ENCODE results near the gene VPS41.

Gene VPS41

DNA sequence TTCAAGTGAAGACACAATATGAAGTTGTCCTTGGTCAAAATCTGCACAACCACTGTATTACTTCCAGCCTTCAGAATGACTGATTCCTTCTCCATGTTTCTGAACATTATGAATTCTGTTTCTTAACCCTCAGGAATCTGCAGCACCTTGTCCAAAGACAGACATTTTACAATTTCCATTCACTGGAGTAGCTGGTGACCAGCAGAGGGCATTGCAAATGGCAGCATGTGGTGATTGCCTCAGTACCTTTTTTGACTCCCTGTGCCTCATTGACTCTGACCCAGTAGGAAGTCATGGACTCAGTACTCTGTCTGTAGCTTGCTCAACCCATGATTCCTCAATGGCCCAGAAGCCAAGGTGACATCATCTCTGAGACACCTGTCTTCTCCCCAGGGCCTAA is 879 bp upstream of the VPS41 start:
- DNase-seq: no peak
- in situ Hi-C loops (cut with MboI; ENCODE audit: low pct_unique_long_range_greater_than_20kb, low sequenced_read_pairs): no loop called here

DNA sequence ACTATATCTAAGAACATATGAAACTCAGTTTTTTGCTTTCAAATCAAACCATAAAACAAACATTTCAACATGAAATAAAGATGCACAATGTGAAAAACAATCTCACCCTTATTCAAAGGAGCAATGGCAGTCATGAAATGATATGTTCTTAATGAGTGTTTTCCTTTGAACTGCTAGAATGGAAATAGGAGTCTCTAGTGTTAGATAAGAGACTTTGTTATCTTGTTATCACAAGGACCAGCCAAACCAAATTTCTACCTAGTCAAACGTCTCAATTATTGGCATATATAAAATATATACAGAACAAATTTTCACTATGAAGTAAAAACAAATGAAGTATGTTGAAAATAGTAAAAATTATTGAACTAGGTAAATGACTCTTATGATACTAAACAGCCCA is 1.2 kb downstream of the VPS41 start:
- no peak for DNase-seq
- in situ Hi-C loops (cut with MboI; ENCODE audit: low pct_unique_long_range_greater_than_20kb, low sequenced_read_pairs): no loop called here

- peak; percentile 14 for DNase-seq
- in situ Hi-C loops (cut with MboI; ENCODE audit: low pct_unique_long_range_greater_than_20kb, low sequenced_read_pairs): no loop called here
These were observed 1.9 kb downstream of the VPS41 start for GRCh38 chr7:38907066-38907465.

DNA sequence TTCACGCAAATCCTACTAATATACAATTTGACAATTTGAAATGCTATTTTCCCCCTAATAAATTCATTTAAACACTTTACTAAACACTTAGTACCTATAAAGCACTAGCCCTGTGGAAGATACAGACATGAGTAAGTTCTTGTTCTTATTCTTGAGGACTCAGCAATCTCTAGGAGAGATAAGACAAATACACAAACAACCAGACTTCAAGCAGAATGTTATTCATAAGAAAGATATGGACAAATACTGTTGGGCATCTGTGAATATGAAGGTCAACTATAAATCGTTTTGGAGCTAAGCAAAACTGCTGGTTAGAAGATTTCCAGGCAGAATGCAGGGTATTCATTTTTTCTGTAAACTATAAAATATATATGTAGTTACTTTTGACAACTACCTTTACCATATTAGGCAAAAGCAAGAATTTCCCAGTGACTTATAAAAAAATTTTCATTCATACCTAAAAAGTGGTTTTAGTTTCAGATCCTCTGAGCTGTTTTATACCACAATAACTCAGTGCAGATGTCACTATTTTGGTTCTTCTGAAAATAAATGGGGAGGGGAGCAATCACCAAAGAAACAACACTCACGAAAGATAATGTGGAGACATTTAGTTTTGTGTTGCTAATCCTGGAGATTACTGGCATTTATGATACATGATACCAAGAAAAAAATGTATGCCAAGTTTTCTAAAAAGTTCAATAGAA is 3.8 kb downstream of the VPS41 start:
- in situ Hi-C loops (cut with MboI; ENCODE audit: low pct_unique_long_range_greater_than_20kb, low sequenced_read_pairs): no loop called here

GRCh38 chr7:38903057-38903456 is 5.9 kb downstream of the VPS41 start:
- DNase-seq: no peak
- in situ Hi-C loops (cut with MboI; ENCODE audit: low pct_unique_long_range_greater_than_20kb, low sequenced_read_pairs): no loop called here

More for the DNA sequence above, 3.8 kb downstream of the VPS41 start:
- DNase-seq: no peak

GRCh38 chr7:38902449-38902848 is 6.5 kb downstream of the VPS41 start:
- no peak for DNase-seq
- in situ Hi-C loops (cut with MboI; ENCODE audit: low pct_unique_long_range_greater_than_20kb, low sequenced_read_pairs): no loop called here

DNA sequence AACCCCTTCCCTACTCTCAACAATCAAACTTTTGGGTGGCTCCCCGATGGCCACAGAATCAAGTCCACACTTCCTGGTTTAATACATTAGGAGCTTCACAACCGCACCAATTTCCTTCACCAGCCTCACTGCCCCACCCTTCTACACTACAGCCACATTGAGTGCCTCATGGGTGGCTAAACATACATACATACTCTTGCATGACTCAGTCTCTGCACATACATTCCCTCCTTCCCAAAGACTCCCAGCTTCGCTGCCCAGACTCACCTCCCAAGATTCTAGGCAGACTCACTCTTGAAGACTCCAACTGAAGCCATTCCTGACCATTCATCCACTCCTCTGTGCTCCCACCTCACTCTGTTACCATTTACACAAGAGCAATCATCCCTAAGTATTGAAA is 15.9 kb downstream of the VPS41 start:
- no peak for DNase-seq
- in situ Hi-C loops (cut with MboI; ENCODE audit: low pct_unique_long_range_greater_than_20kb, low sequenced_read_pairs): no loop called here

DNA sequence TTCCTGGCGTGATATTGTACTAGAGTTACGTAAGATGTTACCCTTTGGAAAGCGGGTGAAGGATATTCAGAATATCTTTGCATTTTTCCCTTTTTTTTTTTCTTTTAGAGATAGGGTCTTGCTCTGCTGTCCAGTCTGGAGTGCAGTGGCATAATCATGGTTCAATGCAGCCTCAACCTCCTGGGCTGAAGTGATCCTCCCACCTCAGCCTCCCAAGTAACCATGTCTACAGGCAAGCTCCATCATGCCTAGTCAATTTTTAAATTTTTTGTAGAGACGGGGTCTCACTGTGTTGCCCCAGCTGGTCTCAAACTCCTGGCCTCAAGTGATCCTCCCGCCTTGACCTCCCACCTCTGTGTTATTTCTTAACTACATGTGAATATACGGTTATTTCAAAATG is 18.4 kb downstream of the VPS41 start:
- no peak for DNase-seq
- in situ Hi-C loops (cut with MboI; ENCODE audit: low pct_unique_long_range_greater_than_20kb, low sequenced_read_pairs): no loop called here

GRCh38 chr7:38889872-38890432 is 19.0 kb downstream of the VPS41 start:
- in situ Hi-C loops (cut with MboI; ENCODE audit: low pct_unique_long_range_greater_than_20kb, low sequenced_read_pairs): no loop called here
- no peak for DNase-seq

GRCh38 chr7:38889079-38889478 is 19.9 kb downstream of the VPS41 start:
- in situ Hi-C loops (cut with MboI; ENCODE audit: low pct_unique_long_range_greater_than_20kb, low sequenced_read_pairs): no loop called here
- DNase-seq: no peak

DNA sequence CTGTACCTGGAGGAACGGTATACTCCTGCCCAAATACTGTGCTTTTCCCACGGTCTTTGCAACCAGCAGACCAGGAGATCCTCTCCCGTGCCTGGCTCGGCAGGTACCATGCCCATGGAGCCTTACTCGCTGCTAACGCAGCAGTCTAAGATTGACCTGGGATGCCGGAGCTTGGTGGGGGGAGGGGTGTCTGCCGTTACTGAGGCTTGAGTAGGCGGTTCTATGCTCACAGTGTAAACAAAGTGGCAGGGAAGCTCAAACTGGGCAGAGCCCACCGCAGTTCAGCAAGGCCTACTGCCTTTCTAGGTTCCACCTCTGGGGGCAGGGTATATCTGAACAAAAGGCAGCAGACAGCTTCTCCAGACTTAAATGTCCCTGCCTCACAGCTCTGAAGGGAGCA is 22.7 kb downstream of the VPS41 start:
- DNase-seq: no peak
- in situ Hi-C loops (cut with MboI; ENCODE audit: low pct_unique_long_range_greater_than_20kb, low sequenced_read_pairs): no loop called here

DNA sequence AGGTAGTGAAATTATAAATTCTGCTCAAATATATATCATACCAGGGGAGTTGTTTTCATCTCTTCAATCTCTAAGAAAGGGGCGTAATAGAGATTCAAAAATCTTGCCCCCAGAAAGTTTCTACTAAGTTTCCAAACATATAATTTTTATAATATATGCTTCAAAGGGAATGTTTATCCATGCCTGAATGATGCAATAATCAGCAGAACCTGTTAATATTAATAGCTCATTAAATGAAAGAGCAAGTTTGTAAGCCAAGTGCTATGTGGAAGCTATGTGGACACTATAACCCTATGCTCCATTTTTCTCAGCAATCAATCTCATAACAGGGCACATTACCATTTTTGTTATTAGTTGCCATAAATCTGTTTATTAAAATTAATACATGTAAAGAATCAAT is 25.3 kb downstream of the VPS41 start:
- DNase-seq: no peak
- in situ Hi-C loops (cut with MboI; ENCODE audit: low pct_unique_long_range_greater_than_20kb, low sequenced_read_pairs): no loop called here

- in situ Hi-C loops (cut with MboI; ENCODE audit: low pct_unique_long_range_greater_than_20kb, low sequenced_read_pairs): no loop called here
These were observed 26.9 kb downstream of the VPS41 start for GRCh38 chr7:38881947-38882684.

DNA sequence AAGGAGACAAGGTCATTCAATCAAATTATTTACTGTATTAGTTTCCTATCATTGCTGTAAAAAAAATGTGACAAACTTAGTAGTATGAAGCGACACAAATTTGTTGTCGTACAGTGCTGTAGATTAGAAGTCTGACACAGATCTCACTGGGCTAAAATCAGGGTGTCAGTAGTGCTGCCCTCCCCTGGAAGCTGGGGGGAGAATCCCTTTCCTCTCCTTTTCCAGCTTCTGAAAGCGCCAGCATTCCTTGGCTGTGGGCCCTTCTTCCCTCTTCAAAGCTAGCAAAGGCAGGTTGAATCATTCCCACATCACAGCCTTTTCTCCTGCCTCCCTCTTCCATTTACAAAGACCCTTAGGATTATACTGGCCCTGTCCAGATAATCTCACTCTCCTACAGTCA is 28.0 kb downstream of the VPS41 start:
- DNase-seq: no peak
- in situ Hi-C loops (cut with MboI; ENCODE audit: low pct_unique_long_range_greater_than_20kb, low sequenced_read_pairs): no loop called here

More at GRCh38 chr7:38881947-38882684, 26.9 kb downstream of the VPS41 start:
- DNase-seq: no peak

DNA sequence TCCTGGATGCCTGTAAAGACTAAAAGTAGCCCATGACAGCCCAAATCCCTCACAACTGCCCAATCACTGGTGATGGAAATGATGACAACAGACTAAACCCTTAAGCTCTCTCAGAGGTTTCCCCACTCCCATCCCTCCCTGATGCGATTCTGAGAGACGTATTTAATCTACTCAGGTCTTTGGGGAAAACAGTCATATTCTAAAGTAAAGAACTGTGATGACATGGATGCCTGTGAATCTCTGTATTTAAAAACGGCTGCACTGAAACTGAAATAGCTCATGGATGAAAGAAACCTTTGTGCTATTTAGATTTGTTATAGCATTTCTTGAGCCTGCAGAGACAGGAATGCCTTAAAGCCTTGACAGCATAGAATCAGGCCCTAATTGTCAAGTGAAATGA is 28.5 kb downstream of the VPS41 start:
- in situ Hi-C loops (cut with MboI; ENCODE audit: low pct_unique_long_range_greater_than_20kb, low sequenced_read_pairs): no loop called here
- no peak for DNase-seq

DNA sequence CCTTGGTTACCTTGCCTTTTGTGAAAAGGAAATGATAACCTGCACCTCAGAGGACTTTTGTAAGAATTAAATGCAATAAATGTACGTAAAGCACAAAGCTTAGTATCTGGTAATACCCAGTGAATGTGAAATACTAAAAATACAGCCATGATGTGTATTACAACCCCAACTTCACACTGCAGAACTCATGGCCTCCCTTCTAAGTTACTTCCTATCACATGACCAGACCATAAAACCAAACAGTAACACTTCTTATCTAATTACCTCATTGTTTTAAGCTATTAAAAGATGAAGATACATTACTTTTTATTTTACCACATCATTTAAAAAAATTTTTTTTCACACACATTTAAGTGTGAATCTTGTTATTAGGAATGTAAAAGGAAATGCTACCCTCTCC is 29.0 kb downstream of the VPS41 start:
- in situ Hi-C loops (cut with MboI; ENCODE audit: low pct_unique_long_range_greater_than_20kb, low sequenced_read_pairs): no loop called here
- DNase-seq: no peak

- peak; percentile 42 for DNase-seq
- in situ Hi-C loops (cut with MboI; ENCODE audit: low pct_unique_long_range_greater_than_20kb, low sequenced_read_pairs): no loop called here
These were observed 30.1 kb downstream of the VPS41 start for GRCh38 chr7:38878694-38879457.

GRCh38 chr7:38873433-38873832 is 35.6 kb downstream of the VPS41 start:
- in situ Hi-C loops (cut with MboI; ENCODE audit: low pct_unique_long_range_greater_than_20kb, low sequenced_read_pairs): no loop called here
- no peak for DNase-seq

DNA sequence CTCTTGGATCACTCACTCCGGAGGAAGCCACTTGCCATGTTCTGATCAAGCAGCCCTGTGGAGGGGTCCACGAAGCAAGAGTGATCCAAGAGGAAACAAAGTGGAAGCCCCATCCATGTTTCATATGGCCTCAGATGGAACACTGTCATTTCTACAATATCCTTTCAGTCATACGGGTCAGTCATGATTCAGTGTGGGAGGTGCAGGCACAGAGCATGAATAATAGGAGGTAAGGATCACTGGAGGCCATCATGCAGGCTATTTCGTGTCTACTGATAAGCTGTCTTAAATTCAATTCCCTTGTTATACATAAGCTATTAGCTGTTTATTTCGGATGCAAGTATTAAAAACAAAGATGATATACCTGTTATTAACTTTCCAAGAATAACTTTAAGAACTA is 36.8 kb downstream of the VPS41 start:
- DNase-seq: no peak
- in situ Hi-C loops (cut with MboI; ENCODE audit: low pct_unique_long_range_greater_than_20kb, low sequenced_read_pairs): no loop called here

DNA sequence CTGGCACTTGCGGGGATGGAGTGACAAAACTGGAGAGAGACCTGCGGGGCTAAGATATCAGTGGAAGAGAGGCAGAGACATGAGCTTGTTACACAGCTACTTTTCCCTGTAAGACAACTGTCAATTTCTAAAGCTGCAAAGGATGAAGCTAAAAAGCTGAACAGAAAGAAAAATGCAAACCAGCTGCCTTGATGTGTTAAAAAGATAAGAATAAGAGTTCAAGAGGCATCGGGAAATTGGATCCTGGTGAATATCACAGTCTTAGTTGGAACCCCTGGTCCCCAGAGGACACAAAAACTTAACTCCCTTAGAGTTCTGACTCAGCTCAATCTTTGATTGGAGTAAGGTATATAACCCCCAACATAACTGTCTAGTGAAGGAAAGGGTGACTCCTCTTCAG is 38.8 kb downstream of the VPS41 start:
- in situ Hi-C loops (cut with MboI; ENCODE audit: low pct_unique_long_range_greater_than_20kb, low sequenced_read_pairs): no loop called here
- DNase-seq: no peak

All from KBM-7 (cell line).